DMS79 treated with DMSO at 0.1 percent for 48 hours (cell line): ENCODE data around the gene MEF2D.

ENCODE experiments used
- DNase-seq: peaks from one replicate; lab custom pipeline; 2025; lab: John Stamatoyannopoulos, UW

The MEF2D gene

GRCh38 chr1:156443286-156443685, 57.3 kb downstream of the MEF2D start:
- no peak for DNase-seq

- DNase-seq, result no peak
These were observed 59.7 kb downstream of the MEF2D start for GRCh38 chr1:156440654-156441437.

GRCh38 chr1:156439777-156440183, 60.8 kb downstream of the MEF2D start:
- DNase-seq, result no peak

- no peak for DNase-seq
These were observed 61.4 kb downstream of the MEF2D start for GRCh38 chr1:156439036-156439776.

- DNase-seq, result no peak
These were observed 62.1 kb downstream of the MEF2D start for GRCh38 chr1:156438278-156438987.

- no peak for DNase-seq
These were observed 63.3 kb downstream of the MEF2D start for GRCh38 chr1:156437037-156437867.

- no peak for DNase-seq
These were observed 64.2 kb downstream of the MEF2D start for GRCh38 chr1:156436141-156437036.

GRCh38 chr1:156435545-156436140, 64.9 kb downstream of the MEF2D start:
- no peak for DNase-seq

GRCh38 chr1:156434989-156435544, 65.5 kb downstream of the MEF2D start:
- no peak for DNase-seq

- no peak for DNase-seq
These were observed 67.0 kb downstream of the MEF2D start for GRCh38 chr1:156433602-156434001.

GRCh38 chr1:156433032-156433431, 67.5 kb downstream of the MEF2D start:
- no peak for DNase-seq

- no peak for DNase-seq
These were observed 67.9 kb downstream of the MEF2D start for GRCh38 chr1:156432669-156433018.

GRCh38 chr1:156431769-156432668, 68.6 kb downstream of the MEF2D start:
- no peak for DNase-seq

- no peak for DNase-seq
These were observed 69.2 kb downstream of the MEF2D start for GRCh38 chr1:156431366-156431765.

GRCh38 chr1:156430866-156431265, 69.7 kb downstream of the MEF2D start:
- no peak for DNase-seq

- no peak for DNase-seq
These were observed 70.3 kb downstream of the MEF2D start for GRCh38 chr1:156430303-156430702.

GRCh38 chr1:156429313-156430060, 71.1 kb downstream of the MEF2D start:
- no peak for DNase-seq

- DNase-seq, result no peak
These were observed 71.8 kb downstream of the MEF2D start for GRCh38 chr1:156428746-156429288.
